ENCODE measurements around the gene MANBA.

The MANBA gene

DNA sequence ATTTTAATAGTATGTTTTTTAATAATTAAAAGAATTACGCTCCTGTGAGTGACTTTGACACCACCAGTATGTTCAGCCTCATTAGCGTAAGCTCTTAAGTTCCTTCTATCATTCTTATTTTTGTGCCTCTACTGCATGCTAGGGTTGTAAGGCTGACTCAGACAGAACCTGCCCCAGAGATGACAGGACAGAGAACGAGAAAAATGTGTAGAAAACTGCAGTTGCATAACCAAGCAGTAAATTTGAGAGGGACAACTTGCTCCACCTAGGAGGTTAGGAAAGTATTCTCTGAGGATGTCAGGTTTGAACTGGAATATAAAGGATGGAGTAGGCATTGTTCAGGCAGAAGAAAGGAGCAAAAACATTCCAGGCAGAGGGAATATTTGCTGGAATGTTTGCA, 160.9 kb downstream of the MANBA start:
- Histone ChIP-seq H3K9ac (no peak overlapping the region), H3K4me2 (no peak overlapping the region), H3K27me3 (ENCODE audit: insufficient read depth, low read depth) (no peaks in the 10 kb centered on the region), H3K79me2 (ENCODE audit: insufficient read depth, low read depth) (no peaks in the 10 kb centered on the region), H3K4me3 (IDR thresholded peaks at IDR 0.05; ENCODE audit: insufficient read depth, low read depth, low read length) (no peak overlapping the region), H4K20me1 (ENCODE audit: insufficient read depth) (no peaks in the 10 kb centered on the region), H3K27ac (no peak overlapping the region), H2AFZ (ENCODE audit: low read depth) (no peak overlapping the region), H3K36me3 (ENCODE audit: insufficient read depth) (peaks cover 12% of the 10 kb centered on the region; the same call in 1 of the 2 replicates), H3K4me1 (ENCODE audit: low read depth, poor library complexity, severe bottlenecking) (no peaks in the 10 kb centered on the region)
- TF ChIP-seq, protein P1, sequence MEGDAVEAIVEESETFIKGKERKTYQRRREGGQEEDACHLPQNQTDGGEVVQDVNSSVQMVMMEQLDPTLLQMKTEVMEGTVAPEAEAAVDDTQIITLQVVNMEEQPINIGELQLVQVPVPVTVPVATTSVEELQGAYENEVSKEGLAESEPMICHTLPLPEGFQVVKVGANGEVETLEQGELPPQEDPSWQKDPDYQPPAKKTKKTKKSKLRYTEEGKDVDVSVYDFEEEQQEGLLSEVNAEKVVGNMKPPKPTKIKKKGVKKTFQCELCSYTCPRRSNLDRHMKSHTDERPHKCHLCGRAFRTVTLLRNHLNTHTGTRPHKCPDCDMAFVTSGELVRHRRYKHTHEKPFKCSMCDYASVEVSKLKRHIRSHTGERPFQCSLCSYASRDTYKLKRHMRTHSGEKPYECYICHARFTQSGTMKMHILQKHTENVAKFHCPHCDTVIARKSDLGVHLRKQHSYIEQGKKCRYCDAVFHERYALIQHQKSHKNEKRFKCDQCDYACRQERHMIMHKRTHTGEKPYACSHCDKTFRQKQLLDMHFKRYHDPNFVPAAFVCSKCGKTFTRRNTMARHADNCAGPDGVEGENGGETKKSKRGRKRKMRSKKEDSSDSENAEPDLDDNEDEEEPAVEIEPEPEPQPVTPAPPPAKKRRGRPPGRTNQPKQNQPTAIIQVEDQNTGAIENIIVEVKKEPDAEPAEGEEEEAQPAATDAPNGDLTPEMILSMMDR (conservative IDR thresholded peaks at IDR 0.05; ENCODE audit: low read depth, low read length), result no peak

- no peak overlapping the region for H2AFZ ChIP-seq (ENCODE audit: low read depth)
- H3K9ac ChIP-seq, result no peak overlapping the region
- H3K27ac ChIP-seq, result no peak overlapping the region
- no peaks in the 10 kb centered on the region for H3K4me1 ChIP-seq (ENCODE audit: low read depth, poor library complexity, severe bottlenecking)
- H3K79me2 ChIP-seq (ENCODE audit: insufficient read depth, low read depth), result no peaks in the 10 kb centered on the region
- H3K36me3 ChIP-seq (ENCODE audit: insufficient read depth), result peaks cover 12% of the 10 kb centered on the region; the same call in 1 of the 2 replicates
- TF ChIP-seq, protein P1 (conservative IDR thresholded peaks at IDR 0.05; ENCODE audit: low read depth, low read length), result no peak
- H3K4me2 ChIP-seq, result no peak overlapping the region
- H3K4me3 ChIP-seq (IDR thresholded peaks at IDR 0.05; ENCODE audit: insufficient read depth, low read depth, low read length), result no peak overlapping the region
- H3K27me3 ChIP-seq (ENCODE audit: insufficient read depth, low read depth), result no peaks in the 10 kb centered on the region
- H4K20me1 ChIP-seq (ENCODE audit: insufficient read depth), result no peaks in the 10 kb centered on the region
Measured at GRCh38 chr4:102599455-102599854, 161.3 kb downstream of the MANBA start.

- Histone ChIP-seq H4K20me1 (ENCODE audit: insufficient read depth) (no peaks in the 10 kb centered on the region), H3K9ac (no peak overlapping the region), H3K4me1 (ENCODE audit: low read depth, poor library complexity, severe bottlenecking) (no peaks in the 10 kb centered on the region), H3K27ac (no peak overlapping the region), H3K79me2 (ENCODE audit: insufficient read depth, low read depth) (no peaks in the 10 kb centered on the region), H2AFZ (ENCODE audit: low read depth) (no peak overlapping the region), H3K4me2 (no peak overlapping the region), H3K27me3 (ENCODE audit: insufficient read depth, low read depth) (no peaks in the 10 kb centered on the region), H3K4me3 (IDR thresholded peaks at IDR 0.05; ENCODE audit: insufficient read depth, low read depth, low read length) (no peak overlapping the region), H3K36me3 (ENCODE audit: insufficient read depth) (peaks cover 12% of the 10 kb centered on the region; the same call in 1 of the 2 replicates)
- TF ChIP-seq, protein P1 (conservative IDR thresholded peaks at IDR 0.05; ENCODE audit: low read depth, low read length), result no peak
Measured at GRCh38 chr4:102598762-102599374, 161.9 kb downstream of the MANBA start.

DNA sequence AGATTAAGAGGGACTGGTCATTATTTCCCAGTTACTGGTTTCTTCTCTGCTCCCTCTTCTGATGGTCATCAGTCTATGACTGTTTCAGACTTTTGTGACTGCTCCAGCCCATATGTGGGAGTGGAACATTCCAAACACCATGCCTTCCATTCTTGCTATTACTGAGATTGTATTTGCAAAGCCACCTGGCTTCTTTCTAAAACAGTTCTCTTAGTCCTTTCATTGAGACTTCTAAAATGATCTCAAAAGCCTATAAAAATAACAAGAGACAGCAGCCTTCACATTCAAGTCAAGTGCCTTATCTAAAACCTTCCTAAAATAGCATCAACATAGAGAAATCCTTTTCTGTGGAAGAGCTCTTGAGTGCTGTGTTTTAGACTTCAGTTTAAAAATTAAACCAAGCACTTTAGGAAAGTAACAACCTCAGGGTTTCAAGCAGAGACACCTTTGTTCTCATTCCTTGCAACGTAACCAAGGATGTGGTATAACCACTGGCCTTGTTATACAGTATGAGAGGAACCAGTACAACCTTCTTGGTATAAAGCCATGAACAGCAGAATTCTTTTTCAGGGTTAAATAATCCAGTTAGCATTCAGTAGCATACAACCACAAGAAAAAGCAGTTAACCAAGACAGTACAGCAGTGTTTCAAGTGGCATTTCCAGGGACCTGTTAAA, 162.5 kb downstream of the MANBA start:
- H3K4me3 ChIP-seq (IDR thresholded peaks at IDR 0.05; ENCODE audit: insufficient read depth, low read depth, low read length), result no peak overlapping the region
- no peaks in the 10 kb centered on the region for H3K4me1 ChIP-seq (ENCODE audit: low read depth, poor library complexity, severe bottlenecking)
- H2AFZ ChIP-seq (ENCODE audit: low read depth), result no peak overlapping the region
- peaks cover 12% of the 10 kb centered on the region; the same call in 1 of the 2 replicates for H3K36me3 ChIP-seq (ENCODE audit: insufficient read depth)
- no peak overlapping the region for H3K4me2 ChIP-seq
- H3K27ac ChIP-seq, result no peak overlapping the region
- no peaks in the 10 kb centered on the region for H4K20me1 ChIP-seq (ENCODE audit: insufficient read depth)
- TF ChIP-seq, protein P1 (conservative IDR thresholded peaks at IDR 0.05; ENCODE audit: low read depth, low read length), result no peak
- no peaks in the 10 kb centered on the region for H3K27me3 ChIP-seq (ENCODE audit: insufficient read depth, low read depth)
- H3K9ac ChIP-seq, result no peak overlapping the region
- no peaks in the 10 kb centered on the region for H3K79me2 ChIP-seq (ENCODE audit: insufficient read depth, low read depth)
